HEK293 (cell line): ENCODE measurements around the gene SLC6A9.

Experiments
- CTCF ChIP-seq: fragments of 450-650 bp; formaldehyde crosslinking; IDR thresholded peaks from 2 replicates; pipeline ENCODE4 v1.5.1; 2016; ENCODE audit warnings: missing biosample characterization, missing genetic modification characterization
- OVOL3 ChIP-seq: fragments of 450-650 bp; formaldehyde crosslinking; IDR thresholded peaks from 2 replicates; pipeline ENCODE4 v1.5.1; 2016; ENCODE audit warnings: missing biosample characterization, missing genetic modification characterization
- REST ChIP-seq: fragments of 450-650 bp; formaldehyde crosslinking; IDR thresholded peaks from 2 replicates; pipeline ENCODE4 v1.5.1; 2016; ENCODE audit warnings: missing biosample characterization, missing genetic modification characterization
- WT1 ChIP-seq: fragments of 450-650 bp; formaldehyde crosslinking; IDR thresholded peaks from 2 replicates; pipeline ENCODE4 v1.5.1; 2016; ENCODE audit warnings: missing biosample characterization, missing genetic modification characterization
- YY1 ChIP-seq: fragments of 450-650 bp; formaldehyde crosslinking; IDR thresholded peaks from 2 replicates; pipeline ENCODE4 v1.5.1; 2018; ENCODE audit warnings: missing biosample characterization, missing genetic modification characterization
- ZBTB7A ChIP-seq: fragments of 450-650 bp; formaldehyde crosslinking; IDR thresholded peaks from 2 replicates; pipeline ENCODE4 v1.5.1; 2016; ENCODE audit warnings: low read depth, missing biosample characterization, missing genetic modification characterization
- ZBTB8A ChIP-seq: fragments of 450-650 bp; formaldehyde crosslinking; IDR thresholded peaks from 2 replicates; pipeline ENCODE4 v1.5.1; 2016; ENCODE audit warnings: missing biosample characterization, missing genetic modification characterization
- ZFP37 ChIP-seq: fragments of 450-650 bp; formaldehyde crosslinking; IDR thresholded peaks from 2 replicates; pipeline ENCODE4 v1.5.1; 2016; ENCODE audit warnings: missing biosample characterization, missing genetic modification characterization
- ZNF175 ChIP-seq: fragments of 450-650 bp; formaldehyde crosslinking; IDR thresholded peaks from 2 replicates; pipeline ENCODE4 v1.5.1; 2016; ENCODE audit warnings: missing biosample characterization, missing genetic modification characterization
- ZNF248 ChIP-seq: fragments of 450-650 bp; formaldehyde crosslinking; IDR thresholded peaks from 2 replicates; pipeline ENCODE4 v1.5.1; 2017; ENCODE audit warnings: missing biosample characterization, missing genetic modification characterization
- ZNF341 ChIP-seq: fragments of 450-650 bp; formaldehyde crosslinking; IDR thresholded peaks from 2 replicates; pipeline ENCODE4; 2016; ENCODE audit warnings: low read depth, missing biosample characterization, missing genetic modification characterization
- ZSCAN5A ChIP-seq: fragments of 450-650 bp; formaldehyde crosslinking; IDR thresholded peaks from 2 replicates; pipeline ENCODE4 v1.5.1; 2016; ENCODE audit warnings: missing biosample characterization, missing genetic modification characterization
- ZXDB ChIP-seq: fragments of 450-650 bp; formaldehyde crosslinking; IDR thresholded peaks from 2 replicates; pipeline ENCODE4 v1.5.1; 2016; ENCODE audit warnings: missing biosample characterization, missing genetic modification characterization

DNA sequence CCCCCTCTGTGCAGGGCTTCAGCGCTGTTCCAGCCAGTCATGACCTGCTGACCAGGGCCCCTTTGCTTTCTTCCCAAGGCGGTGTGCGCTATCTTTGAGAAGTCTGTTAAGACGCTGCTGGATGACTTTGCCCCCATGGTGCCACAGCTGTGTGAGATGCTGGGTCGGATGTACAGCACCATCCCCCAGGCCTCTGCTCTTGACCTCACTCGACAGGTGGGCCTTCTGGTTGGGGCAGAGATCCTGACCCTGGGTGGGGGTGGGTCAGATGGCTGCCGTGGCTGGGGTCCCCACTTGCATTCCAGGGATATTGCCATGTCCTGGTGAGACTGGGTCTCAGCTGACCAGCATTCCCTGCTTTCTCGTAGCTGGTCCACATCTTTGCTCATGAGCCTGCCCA, 70.5 kb downstream of the SLC6A9 start:
- TF ChIP-seq ZBTB7A (tag by site-specific recombination) (no peak), ZFP37 (tag by site-specific recombination) (no peak), CTCF (no peak), WT1 (tag by site-specific recombination) (no peak), ZNF248 (tag by site-specific recombination) (no peak), REST (no peak), ZBTB8A (tag by site-specific recombination) (no peak), YY1 (tag by site-specific recombination) (no peak), ZNF175 (tag by site-specific recombination) (no peak), OVOL3 (tag by site-specific recombination) (no peak), ZSCAN5A (no peak), ZNF341 (tag by site-specific recombination) (no peak), ZXDB (no peak)
